HG03442 (cell line): ENCODE measurements around the gene COL4A4.
"Not testable (repeated sequence)": the region's sequence is repeated elsewhere in the genome, so short reads cannot be mapped to it uniquely, and the experiment has no call there.

Experiments
- ATAC-seq: cut with Tn5 transposase; IDR thresholded peaks from one replicate; pipeline ENCODE4 v1.9.1; 2021; ENCODE audit warnings: mild to moderate bottlenecking, moderate library complexity; ENCODE audit not compliant: unreplicated experiment

Gene COL4A4

DNA sequence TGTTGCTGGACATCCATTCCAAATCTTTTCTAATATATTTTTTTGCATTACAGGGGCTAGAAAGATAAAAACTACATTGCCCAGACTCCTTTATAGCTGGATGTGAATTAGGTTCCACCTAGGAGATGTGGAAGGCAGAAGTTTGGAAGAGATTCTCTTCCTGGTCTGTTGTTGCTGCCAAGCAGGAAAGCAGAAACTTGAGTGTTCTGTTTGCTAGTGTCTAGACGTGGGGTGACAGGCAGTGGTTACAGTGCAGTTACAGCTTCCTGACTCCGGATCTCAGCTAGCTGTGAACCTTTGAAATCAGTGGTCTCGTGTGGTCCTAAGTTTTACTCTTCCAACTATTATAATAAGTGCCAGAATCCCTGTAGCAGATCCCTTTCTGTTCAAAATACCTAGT is 46.2 kb downstream of the COL4A4 start:
- no peak for ATAC-seq

DNA sequence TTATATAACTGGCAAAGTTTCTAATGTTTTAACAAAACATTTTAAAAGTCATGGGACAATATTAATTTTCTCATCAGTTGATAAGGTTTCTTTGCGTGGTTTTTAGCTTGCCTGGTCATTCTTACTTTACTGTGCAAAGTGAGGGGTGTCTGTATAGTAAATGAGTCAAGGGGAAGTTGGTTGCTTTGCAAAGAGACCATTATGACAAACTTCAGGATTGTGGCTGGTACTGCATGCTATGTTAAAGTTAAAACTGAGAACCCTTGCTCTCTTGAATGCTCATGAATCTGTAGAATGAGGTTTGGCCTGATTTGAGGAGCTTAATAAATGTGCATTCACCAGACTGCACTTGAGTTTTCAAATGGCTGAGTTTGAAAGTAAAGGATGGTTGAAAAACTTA is 47.0 kb downstream of the COL4A4 start:
- ATAC-seq = peak; percentile 83

DNA sequence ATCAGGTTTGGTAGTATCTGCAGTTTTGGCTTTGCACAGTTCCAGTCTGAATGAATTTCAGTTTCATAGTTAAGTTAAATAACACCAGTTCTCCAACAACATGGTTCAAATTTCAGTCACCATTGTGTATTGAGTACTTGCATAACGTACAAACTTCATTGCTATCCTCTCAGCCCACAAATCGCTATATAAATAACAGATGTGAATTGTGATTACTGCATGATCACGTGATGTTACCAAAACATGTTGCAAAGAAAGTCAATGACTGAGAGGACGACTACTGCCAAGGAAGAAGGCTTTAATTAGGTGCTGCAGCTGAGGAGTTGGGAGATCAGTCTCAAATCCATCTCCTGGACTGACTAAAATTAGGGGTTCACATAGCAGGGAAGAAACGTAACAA is 48.2 kb downstream of the COL4A4 start:
- no peak for ATAC-seq

DNA sequence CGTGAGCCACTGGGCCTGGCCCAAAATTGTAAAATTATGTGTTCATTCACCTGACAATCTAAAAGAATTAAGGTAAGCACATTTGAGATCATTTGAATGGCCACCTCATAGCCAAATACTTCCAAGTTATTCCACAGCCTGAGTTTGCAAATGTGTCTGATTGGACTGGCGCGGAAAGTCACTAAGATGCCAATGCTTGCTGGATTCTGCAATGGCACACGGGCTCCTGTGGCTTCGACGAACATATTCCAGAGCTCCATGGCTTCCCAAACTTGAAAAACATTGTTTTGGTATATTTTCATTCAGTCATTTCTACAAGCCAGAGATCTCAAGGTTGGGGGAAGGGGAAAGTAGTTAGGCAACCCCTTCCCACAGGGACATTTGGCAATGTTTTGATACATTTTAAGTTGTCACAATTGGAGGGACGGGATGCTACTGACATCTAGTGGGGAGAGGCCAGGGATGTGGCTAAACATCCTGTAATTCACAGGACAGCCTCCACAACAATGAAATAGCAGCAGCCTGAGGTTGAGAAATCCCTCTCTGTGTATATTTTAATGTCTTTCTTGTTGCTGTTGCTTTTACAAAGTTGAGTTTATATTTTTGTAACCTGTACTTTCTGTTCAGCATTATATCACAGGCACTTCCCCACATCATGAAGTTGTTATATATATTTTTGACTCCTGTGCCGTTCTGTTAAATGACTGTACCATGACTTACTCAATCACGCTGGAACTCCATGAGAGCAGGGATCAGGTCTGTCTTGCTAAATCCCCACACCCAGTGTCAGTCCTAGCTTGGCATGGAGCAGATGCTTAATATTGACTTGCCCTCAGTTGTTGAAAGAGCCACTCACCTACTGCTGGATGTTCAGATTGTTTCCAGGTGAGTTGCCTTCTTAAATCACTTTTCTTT is 56.9 kb downstream of the COL4A4 start:
- ATAC-seq = peak; percentile 75

DNA sequence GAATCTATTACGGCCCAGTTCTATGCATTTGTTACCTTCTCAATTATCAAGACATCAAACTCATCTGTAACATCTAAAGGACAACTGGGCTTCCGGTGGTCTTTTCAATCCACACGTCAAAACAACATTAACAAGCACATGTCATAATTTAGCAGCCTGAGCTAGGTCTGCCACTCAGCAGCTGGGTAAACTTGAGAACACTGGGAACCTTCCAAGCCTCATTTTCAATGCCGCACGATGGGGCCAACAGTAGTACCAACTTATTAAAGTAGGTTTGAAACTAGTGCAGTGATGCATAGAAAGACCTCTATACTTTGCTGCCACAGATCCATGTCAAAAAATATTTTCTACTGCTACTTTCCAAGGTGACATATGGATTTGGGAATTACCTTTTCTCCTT is 60.4 kb downstream of the COL4A4 start:
- no peak for ATAC-seq

DNA sequence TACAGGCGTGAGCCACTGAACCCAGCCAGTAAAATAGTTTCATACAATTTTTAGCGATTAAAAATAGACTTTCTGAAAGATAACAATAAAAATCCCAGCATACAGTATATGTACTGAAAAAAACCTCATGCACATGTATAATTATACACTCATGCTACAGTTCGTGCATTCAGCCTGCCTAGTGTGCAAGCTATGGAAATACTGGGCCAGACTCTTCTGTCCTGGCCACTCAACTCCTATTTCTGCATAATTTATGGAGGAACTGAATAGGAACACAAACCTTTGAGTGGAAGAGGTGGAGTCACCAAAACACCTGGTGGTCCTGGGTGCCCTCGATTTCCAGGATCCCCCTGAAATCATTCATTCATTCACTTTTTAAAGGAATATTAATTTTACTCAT is 64.7 kb downstream of the COL4A4 start:
- no peak for ATAC-seq

DNA sequence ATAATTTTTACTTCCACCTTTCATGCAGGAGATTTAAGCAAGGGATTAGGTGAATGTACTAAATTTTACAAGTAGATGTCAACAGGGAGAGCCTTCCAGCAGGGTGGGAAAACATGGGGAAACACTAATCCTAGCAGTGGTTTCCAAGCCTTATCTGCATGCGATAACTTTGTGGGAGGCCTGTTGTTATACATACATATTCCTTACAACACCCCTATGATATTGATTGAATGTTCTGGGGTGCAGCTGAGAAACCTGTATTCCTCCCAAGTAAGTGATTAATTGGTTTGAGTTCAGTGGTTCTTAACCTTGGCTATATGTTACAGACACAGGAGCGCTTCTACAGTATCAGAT is 65.9 kb downstream of the COL4A4 start:
- no peak for ATAC-seq

DNA sequence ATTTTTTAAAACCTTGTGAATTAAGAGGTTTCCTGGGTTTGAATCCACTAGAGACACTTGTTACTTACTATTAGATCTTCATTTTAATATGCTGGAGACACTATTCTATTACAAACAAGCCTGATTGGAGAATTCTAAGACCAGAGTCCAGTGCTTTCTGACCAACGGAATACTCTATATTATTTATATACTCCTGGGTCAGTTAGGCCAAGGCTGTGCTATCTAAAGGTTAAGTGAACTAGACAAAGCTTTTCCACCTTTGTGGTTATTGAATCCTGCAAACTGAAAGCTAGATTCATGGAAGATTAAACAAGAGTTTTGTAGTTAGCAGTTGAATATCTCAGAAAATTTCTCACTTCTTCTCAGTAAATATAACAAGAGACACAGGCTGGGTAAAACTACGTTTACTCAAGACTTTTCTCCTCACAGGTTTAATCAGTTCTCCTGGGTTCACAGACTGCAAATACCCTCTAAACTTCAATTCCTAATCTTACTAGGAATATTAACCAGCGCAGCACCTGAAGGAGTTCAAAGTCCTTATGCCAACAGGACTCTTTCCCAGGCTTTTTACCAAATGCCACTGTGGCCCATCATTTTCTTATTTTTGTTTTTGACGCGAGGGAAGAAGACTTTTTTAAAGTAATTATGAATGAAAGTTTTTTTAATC is 66.4 kb downstream of the COL4A4 start:
- ATAC-seq = no peak

DNA sequence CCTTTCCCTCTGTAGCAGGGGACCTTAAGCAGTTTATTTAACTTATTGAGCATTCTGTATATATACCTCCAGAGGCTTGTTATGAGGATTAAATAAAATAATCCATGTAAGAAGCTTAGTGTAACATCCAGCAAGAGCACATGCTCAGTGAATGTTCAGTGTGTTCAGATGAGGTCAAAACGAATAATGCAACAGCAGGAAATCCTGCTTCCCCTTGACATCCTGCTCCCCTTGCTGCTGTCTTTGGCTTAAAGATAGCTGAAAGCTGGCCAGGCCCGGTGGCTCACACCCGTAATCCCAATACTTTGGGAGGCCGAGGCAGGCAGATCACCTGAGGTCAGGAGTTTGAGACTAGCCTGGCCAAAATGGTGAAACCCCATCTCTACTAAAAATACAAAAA is 68.7 kb downstream of the COL4A4 start:
- ATAC-seq = no peak

DNA sequence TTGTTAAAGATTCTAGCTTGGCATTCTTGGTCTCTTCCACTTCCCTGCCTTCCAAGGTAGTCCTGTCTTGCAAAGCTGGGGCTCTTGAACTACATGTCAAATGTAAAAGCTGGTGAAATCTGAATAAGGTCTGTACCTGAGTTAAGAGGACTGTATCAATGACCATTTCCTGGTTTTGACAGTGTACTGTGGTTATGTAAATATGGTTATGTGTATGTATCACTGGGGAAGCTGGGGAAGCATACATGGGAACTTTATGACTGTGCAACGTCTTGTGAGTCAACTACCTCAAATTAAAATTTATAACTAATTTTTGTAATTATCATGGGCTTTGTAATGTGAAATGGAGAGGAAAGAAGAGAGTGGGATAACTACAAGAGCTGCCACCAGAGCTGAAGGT is 81.7 kb downstream of the COL4A4 start:
- ATAC-seq = peak; percentile 99

DNA sequence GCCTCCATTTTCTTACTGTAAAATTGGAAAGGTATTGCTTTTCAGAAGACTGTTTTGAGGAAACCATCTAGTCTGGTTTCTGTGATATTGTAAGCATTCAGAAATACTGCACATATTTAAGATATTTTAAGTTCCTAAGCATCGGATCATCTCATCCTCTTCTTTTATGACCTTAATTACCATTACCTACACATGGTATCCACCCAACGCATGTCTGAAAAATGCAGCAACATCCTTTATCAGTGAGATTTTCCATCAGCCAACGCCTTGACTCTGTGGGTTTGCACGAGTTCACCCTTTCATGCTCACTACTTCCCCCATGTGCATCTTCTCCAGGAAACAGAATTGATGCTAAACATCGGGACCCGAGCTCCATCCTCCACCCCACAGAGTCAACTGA is 84.3 kb downstream of the COL4A4 start:
- no peak for ATAC-seq

DNA sequence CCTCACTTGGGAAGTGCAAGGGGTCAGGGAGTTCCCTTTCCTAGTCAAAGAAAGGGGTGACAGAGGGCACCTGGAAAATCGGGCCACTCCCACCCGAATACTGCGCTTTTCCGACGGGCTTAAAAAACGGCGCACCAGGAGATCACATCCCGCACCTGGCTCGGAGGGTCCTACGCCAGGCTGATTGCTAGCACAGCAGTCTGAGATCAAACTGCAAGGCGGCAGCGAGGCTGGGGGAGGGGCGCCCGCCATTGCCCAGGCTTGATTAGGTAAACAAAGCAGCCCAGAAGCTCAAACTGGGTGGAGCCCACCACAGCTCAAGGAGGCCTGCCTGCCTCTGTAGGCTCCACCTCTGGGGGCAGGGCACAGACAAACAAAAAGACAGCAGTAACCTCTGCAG is 98.9 kb downstream of the COL4A4 start:
- ATAC-seq = not testable (repeated sequence)

DNA sequence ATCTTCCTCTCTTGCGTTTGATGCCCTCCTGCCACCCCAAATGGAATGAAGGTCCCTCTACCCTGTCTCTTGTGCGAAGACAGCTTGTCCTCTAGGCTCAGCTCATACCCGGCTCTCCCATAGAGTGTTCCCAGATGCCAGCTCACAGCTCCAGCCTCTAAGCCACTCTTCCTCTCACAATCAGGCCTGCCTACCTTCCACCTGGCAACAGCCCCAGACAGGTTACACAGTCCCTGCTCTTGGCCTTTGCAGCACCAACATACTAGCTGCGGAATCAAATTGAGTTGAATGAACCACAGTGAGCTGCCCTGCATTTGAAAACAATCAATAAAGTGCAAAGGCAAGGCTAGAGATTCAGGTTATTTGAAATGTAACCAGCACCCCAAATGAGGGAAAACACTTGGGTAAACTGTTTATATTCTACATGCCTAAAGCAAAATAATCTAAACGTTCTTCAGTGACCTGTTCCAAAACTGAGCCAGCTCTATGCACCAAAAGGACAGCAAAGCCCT is 105.1 kb downstream of the COL4A4 start:
- ATAC-seq = no peak

DNA sequence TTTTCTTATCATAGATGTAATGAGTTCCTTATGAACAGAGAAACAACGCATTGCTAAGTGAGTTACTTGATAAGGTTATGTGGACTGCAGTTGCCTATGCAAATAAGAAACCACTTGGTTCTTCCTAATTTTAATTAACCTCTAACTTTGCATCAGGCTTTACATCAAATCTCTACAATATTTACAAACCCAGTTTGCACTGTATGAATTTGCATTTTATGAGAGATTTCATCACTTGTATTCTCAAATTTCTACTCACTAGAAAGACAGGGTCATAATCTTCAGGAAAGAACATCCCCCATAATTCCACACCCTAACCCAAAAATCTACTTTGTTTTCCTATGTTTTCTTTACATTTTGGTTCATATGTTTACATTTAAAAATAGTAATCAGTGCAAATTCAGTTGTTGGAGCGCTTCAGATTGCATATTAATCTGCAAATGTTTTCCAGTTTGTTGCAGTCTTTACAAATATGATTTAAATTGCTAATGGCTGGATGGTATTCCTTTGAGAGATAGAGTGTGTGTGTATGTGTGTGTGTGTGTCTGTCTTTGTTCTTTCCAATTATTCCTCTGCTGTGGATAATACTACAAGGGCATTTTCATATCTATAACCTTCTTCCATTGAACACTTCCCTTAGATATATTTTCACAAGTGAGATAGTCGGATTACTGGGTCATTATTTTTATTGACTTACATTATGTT is 106.1 kb downstream of the COL4A4 start:
- no peak for ATAC-seq

DNA sequence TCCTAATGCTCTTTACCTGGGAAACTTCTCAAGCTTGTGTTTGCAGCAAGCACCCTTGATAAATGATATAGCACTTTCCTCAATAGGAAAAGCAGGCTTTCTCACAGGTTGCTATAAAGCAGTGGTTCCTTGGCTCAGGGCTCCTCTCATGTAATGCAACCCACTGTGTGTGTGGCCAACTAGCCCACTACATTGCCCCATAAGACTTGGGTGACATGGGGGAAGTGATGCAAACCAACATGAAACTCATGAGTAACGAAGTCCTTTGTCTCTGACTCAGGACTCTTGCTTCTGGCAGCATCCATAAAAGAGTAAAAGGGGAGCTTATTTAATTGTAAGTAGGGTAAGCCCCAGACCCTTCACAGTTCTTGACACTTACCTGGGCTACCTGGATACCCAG is 106.9 kb downstream of the COL4A4 start:
- no peak for ATAC-seq

DNA sequence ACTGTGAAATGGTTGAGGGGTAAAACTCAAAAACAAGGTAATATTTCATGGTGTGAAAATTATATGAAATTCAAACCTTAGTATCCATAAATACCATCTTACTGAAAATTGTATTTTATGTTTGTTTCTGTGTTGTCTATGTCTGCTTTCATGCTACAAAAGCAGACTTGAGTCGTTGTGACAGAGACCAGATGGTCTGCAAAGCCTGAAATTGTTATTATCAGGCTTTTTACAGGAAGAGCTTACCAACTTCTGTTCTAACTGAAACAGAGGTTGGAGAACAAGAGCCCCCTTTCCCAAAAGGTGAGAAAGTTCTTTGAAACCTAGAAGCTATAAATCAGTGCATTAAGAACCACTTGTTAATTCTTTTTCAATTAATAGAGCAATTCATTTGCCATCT is 110.0 kb downstream of the COL4A4 start:
- no peak for ATAC-seq

DNA sequence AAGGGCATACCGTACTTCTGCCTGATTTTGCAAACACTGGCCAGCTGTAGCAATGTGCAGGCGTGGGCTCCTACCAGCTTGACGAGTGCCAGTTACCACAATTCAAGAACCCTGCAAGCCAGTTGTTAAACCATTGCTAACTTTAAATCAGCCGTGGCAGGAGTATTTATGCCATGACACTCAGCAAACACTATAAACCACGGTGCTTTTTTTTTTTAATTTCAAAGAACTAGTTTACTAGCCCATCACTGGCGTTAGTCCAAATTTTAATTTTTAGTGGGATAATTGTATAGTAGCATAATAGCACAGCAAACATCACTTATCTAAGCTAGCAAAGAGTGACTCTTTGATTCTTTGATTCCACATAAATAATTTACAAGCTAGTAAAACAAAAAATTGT is 111.1 kb downstream of the COL4A4 start:
- no peak for ATAC-seq

DNA sequence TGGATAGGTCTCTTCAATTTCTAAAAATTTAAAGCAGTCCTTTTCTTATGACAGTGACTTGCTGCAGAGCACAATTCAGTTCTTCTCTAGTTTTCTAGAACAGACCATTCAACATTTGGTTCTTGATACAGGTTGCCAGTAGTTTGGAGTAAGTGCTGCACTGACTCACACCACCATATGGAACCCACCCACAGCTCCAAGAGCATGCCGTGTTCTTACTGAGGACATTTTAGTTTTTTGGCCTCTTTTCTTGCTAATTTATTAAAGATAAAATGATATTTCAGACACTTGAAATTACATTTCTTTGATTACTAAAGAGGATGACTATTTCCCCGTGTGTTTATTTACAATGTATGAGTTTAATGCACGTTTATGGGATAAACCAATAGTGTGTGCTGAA is 120.0 kb downstream of the COL4A4 start:
- no peak for ATAC-seq

DNA sequence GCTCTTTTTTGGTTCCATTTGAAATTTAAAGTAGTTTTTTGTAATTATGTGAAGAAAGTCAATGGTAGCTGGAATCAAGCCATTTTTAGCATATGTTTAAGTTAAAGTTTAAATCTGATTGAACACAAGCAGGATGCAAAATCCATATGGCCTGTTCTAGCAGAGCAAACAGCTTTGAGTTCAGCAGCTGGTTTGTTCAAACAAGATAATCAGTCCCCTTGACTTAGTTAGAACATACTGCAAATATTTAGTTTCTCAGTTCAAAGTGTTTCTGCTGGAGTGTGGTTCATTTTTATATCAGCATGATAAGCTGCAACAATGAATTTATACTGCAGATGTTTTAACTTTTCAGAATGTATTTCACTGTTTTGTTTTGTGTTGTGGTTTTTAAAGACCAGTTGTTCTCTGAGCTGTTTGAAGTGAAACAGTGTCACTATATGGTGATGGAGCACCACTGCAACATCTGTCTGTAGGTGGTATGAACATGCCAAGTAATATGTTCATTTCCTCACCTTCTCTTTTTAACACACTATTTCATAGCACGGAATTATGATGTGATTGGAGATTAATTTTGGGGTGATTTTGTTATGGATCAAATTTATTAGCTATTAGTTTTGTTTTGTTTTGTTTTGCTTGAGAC is 125.3 kb downstream of the COL4A4 start:
- ATAC-seq = no peak

DNA sequence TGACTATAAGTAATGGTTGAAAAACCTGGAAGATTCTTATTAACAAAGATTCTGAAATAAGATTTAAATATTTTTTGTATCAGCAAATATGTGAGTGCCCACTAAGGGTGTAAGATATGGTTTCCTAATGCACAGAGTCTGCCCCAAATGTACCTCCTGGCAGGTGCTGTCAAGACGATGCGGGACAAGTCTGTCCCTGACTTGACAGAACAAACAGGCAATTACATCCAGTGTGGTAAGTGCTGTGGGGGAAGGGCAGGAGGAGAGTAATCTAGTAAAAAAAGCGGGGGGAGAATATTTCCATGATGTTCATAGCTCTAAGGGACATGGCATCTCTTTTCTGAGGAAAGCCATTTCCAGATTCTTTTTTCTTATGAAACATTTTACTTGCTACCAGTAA is 127.5 kb downstream of the COL4A4 start:
- ATAC-seq = no peak

DNA sequence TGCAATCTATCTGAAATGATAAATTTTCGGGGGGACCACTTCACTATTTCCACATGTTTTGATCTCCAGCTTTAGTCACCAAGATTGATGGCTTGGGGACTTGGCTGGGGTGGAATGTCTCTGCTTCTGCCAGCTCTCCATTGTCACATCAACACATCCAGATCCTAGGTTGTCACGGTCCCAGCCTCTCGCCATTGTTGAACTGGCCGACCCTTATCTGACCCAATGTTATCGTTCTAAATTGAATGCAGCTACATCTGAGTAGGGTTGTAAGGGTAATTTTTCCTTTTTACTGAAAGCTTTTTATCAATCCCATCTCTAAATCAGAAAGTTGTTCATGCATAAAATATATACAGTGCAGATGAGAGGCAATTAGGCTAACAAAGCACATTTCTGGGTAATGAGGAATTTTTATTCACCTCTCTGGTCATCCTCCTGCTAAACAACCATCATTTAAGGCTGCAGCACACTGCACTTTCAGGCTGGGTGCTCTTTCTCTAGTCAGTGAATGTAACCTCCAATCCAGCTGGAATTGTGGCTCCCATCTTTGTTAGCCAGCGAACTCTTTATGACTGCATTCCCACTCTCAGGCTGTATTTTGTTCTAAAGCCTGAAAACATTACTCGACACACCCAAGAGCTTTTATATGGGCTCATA is 128.2 kb downstream of the COL4A4 start:
- no peak for ATAC-seq
